GM18505 (cell line): ENCODE data around the gene GBP2.

Experiments
- ATAC-seq: cut with Tn5 transposase; IDR thresholded peaks from one replicate; pipeline ENCODE4 v1.9.1; 2021; ENCODE audit not compliant: unreplicated experiment
- POLR2A ChIP-seq: IDR thresholded peaks from 4 replicates; pipeline ENCODE4 v1.6.1; 2011; ENCODE audit warnings: borderline replicate concordance; ENCODE audit not compliant: insufficient read depth, insufficient read length; ENCODE audit errors: extremely low read depth

GBP2 gene

DNA sequence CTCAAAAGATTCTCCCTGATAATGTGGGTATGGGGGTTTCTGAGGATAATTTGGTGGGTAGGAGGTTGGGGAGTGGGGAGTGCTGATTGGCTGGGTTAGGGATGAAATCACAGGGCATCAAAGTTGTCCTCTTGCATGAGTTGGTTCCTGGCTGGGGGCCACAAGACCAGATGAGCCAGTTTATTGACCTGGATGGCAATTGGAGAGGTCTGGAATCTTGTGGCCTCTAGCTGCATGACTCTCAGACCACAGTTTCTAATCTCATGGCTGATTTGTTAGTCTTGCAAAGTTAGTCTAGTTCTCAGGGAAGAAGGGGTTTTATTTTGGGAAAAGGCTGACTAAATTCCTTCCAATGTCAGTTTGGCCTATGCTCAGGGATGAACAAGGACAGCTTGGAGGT is 57.6 kb downstream of the GBP2 start:
- TF ChIP-seq POLR2A = no peak
- no peak for ATAC-seq

DNA sequence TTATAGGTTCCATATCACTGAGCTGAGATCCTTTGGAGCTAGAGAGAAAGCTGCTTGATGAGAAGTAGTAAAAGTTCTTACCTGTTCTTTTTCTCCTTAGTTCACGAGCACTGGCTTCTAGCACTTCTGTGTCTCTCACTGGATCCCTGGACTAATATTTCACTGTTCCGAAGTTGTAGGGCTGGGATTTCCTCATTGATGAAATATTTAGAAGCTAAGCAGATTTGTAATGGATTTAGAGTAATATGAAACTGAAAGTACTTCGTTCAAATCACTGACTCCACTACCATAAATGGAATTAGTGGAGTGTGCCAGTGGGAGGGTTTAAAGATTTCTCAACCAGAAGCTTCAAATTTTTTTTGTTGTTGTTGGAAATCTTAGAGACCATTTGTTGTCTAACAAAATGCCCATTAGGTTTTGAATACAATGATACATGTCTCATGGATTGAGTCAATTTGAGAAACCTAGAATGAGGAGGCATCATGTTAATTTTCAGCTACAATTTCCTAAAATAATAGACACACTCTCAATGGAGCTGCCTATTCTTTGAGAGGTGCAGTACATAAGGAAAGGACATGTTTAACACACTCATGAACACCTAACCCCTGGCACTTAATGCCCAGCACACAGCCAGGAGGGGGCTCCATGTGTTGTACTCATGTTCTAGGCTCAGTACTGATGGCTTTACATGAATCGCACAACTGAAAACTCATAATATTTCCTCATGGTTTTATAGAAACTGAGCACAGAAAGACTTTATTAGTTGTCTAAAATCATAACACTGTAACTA is 60.6 kb downstream of the GBP2 start, which contains the start of gene GBP1:
TSS of gene GBP1 (minus strand) at position 130 of the 790 bp plus-strand sequence. CDS start 1,974 bp downstream, outside the sequence.
- TF ChIP-seq POLR2A = no peak
- ATAC-seq = peak; percentile 76

DNA sequence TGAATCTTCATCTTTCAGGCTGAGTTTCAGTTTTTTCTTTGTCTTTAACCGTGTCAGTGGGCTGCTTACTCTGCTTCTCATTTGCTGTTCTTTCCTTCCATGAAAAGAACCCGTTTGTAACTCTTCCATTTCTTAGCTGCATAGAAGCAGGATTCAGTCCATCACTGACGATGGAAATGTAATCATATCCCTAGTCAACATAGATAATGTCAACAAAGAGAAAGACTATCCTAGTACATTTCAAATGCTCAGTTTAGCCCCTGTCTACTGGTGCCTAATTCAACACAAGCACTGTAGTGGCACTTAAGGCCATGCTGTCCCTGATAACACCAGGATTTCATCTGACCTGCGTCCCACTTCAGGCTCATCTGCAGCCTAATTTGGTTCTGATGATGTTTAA is 61.3 kb downstream of the GBP2 start:
- no peak for TF ChIP-seq POLR2A
- no peak for ATAC-seq

DNA sequence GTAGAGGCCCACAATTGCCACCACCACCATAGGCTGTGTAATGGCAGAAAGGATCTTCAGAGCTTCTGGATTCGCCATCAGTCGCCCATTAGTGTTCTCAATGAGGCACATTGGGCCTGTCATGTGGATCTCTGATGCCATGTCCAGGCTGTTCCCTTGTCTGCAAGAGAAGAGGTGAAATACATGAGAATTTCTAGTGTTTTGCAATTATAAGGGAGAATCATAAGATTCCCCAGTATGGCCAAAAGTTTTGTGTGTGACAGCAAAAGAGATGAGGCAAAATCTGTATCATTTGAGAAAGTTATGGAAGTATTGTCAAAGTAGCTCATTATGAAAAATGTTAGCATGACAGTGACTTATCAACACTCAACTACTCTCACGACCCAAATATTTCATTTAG is 62.8 kb downstream of the GBP2 start:
- ATAC-seq = no peak
- TF ChIP-seq POLR2A = no peak

DNA sequence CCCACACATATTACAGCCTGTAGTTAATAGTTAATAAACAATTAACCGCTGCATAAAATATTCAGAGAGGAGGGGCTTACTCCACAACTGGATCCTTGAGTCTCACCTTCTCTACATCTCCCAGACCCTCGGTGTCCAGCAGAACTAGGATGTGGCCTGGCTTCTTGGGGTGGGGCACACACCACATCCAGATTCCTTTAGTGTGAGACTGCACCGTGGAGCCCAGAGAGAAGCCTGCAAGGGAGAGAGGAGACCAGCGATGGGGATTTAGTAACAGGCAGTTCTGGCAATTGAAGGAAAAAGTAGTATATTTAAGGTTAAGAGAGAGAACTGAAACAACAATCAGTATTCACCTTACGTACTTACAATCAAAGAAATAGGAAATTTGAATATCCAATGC is 65.8 kb downstream of the GBP2 start:
- ATAC-seq = no peak
- TF ChIP-seq POLR2A = no peak
